Heart left ventricle (tissue), 16 donors: ENCODE data around the gene GABRR1. TPM values are rescaled to one million over a fixed set of nuclear protein-coding genes. Genes with fewer than 3 reads are reported as not detected.
"Not testable (repeated sequence)": the region's sequence is repeated elsewhere in the genome, so short reads cannot be mapped to it uniquely, and the experiment has no call there.

Source experiments
- ATAC-seq, 4 donors: fragments of 200-7000 bp; cut with Tn5 transposase; one replicate each; pipeline ENCODE4 v1.9.1; 2020 to 2022; ENCODE audit warnings: moderate library complexity in 4 of 4, mild to moderate bottlenecking in 3 of 4, moderate number of reproducible peaks in 1 of 4
- DNase-seq, 5 donors: peaks; one replicate each; pipeline ENCODE4 v3.0.0-alpha.2; 2020
- H3K27ac ChIP-seq, 12 donors: fragments of 200-600 bp; sonication (generic) in 4 of 12; one replicate each; pipeline versions ENCODE4 v1.5.0 to v1.8.0; 2016 to 2022; ENCODE audit warnings: mild to moderate bottlenecking in 2 of 12
- H3K27me3 ChIP-seq, 9 donors: fragments of 200-600 bp; sonication (generic) in 2 of 9; one replicate each; pipeline versions ENCODE4 v1.5.1 to v1.8.0; 2016 to 2022; ENCODE audit warnings: mild to moderate bottlenecking in 3 of 9
- H3K36me3 ChIP-seq, 9 donors: fragments of 200-600 bp; sonication (generic) in 2 of 9; one replicate each; pipeline versions ENCODE4 v1.5.0 to v1.8.0; 2018 to 2022; ENCODE audit warnings: mild to moderate bottlenecking in 2 of 9
- H3K4me1 ChIP-seq, 12 donors: fragments of 200-600 bp; sonication (generic) in 4 of 12; one replicate each; pipeline versions ENCODE4 v1.5.0 to v1.8.0; 2016 to 2022; ENCODE audit warnings: mild to moderate bottlenecking in 3 of 12
- H3K4me3 ChIP-seq, 12 donors: fragments of 200-600 bp; sonication (generic) in 4 of 12; one replicate each; pipeline versions ENCODE4 v1.5.0 to v1.8.0; 2017 to 2022; ENCODE audit warnings: mild to moderate bottlenecking in 9 of 12, moderate library complexity in 4 of 12
- H3K9me3 ChIP-seq, 12 donors: fragments of 200-600 bp; sonication (generic) in 4 of 12; one replicate each; pipeline versions ENCODE4 v1.5.0 to v1.8.0; 2016 to 2022; ENCODE audit warnings: mild to moderate bottlenecking in 1 of 12
- CTCF ChIP-seq, 12 donors: fragments of 200-600 bp; sonication (generic) in 4 of 12; IDR thresholded peaks; one replicate each; pipeline versions ENCODE4 v1.5.0 to v1.8.0; 2018 to 2022; ENCODE audit warnings: antibody characterized with exemption in 12 of 12, mild to moderate bottlenecking in 5 of 12
- POLR2A ChIP-seq, 2 donors: fragments of 450-650 bp; IDR thresholded peaks; one replicate each; pipeline ENCODE4 v1.6.1; 2017; ENCODE audit warnings: antibody characterized with exemption in 2 of 2, mild to moderate bottlenecking in 2 of 2, moderate library complexity in 2 of 2
- WGBS, 4 donors: extraction: QIAGEN DNeasy Blood & Tissue Kit in 2 of 4; methylation state at CpG; one replicate each; pipeline versions ENCODE4 v1.1.5 to v1.1.7; 2013 to 2018; 5-methylcytosine and 5-hydroxymethylcytosine counted together
- intact Hi-C, 10 donors: fragments of 100-400 bp; cut with DNase I; formaldehyde crosslinking; loops; one replicate each; pipeline versions ENCODE4 v1.11.1 to v1.14.2; 2022
- polyA plus RNA-seq, 2 donors: library from polyadenylated mRNA; stranded (reverse); fragments of 200-250 nt; gene quantifications; one replicate each; pipeline ENCODE4 v1.2.3, GENCODE V29; 2013
- total RNA-seq, 9 donors: library from RNA; depleted of rRNA in 2 of 9; stranded (reverse); fragments of >200 nt in 2 of 9; fragmentation: NEBNext Ultra II Directional in 3 of 9; extraction: Animal tissue kit (Norgen Biotek cat#: 25700) in 3 of 9; gene quantifications; one replicate each; pipeline versions ENCODE4 v1.1.0 to v1.2.4, GENCODE V29; 2016 to 2023
- donor health status: ischemic (EF 13 %, LVEDD 7.1; RV severe dilation, severe dysfunction).
- donor health status: healthy with polysubstance abuse.
- donor health status: DM: no; HTN: yes; CAD: no.
- donor health status: DM: no; HTN: no; CAD: no.
- donor health status: ischemic (EF 25% LVEDD 6.9; RV normal size, moderate dysfunction).
- donor health status: ischemic (EF 25% LVEDD 5.7; RV mildly dilated, moderate dysfunction).
- donor health status: healthy.
- donor health status: DM: yes; HTN: yes; CAD: no.
- donor health status: ischemic (EF 35%, LVEDD 5.7; RV mildly dilated, moderate dysfunction).
- donor health status: nonischemic (EF 11% LVEDD 7.7; RV severe dilation, severe dysfunction).
- donor health status: DM: yes; HTN: yes; CAD: no.
- donor health status: PGD.
- donor health status: ischemic (EF 29% LVEDD 5.4; RV normal size, mild dysfunction).
- donor health status: nonischemic (EF 23%, LVEDD 6.1; RV moderate dilation, normal function).

The GABRR1 gene
- total and polyA plus RNA-seq, 11 donors = not detected

DNA sequence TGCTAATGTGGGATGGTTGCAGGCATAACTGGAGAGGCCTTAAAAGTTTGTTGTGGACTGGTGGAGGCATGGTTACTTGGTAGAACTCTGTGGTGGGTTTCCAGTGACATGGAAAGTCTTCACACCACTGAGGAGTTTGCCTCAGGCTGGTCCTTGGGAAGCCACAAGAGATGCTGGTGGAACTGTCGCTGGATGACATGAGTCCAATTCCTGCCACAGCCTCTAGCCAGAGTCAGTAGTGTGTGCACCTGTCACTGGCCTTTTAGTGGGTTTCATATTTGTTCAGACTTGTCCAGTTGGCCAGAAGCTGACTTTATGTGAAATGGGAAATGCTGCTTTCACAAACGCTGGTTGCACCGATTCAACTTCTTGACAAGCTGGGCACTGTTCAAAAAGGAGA lies 85.6 kb downstream of the GABRR1 start:
- H3K27ac ChIP-seq = no peak overlapping the region
- 95 to 99% (median 97%) methylated on average over 3 of the region's 3 CpGs for WGBS, 4 donors
- TF ChIP-seq POLR2A (IDR thresholded peaks at IDR 0.05) = no peak
- no peak for TF ChIP-seq CTCF (IDR thresholded peaks at IDR 0.05)

GRCh38 chr6:89128256-89128671 lies 88.9 kb downstream of the GABRR1 start:
- not testable (repeated sequence) for DNase-seq, H3K27ac ChIP-seq, ATAC-seq, H3K36me3 ChIP-seq, H3K27me3 ChIP-seq, H3K4me1 ChIP-seq, H3K4me3 ChIP-seq
- intact Hi-C loops = loop anchor here in 1 of 10 donors (10.0 kb wide), 1 partner anchor 227 kb away; the partner anchor contains the start of gene UBE2J1
- WGBS, 4 donors = 62 to 82% (median 71%) methylated on average over 2 of the region's 2 CpGs
- H3K9me3 ChIP-seq = peaks cover 0 to 15% (median 2%) of the 10 kb centered on the region in 12 donors

More for the DNA sequence above, 85.6 kb downstream of the GABRR1 start:
- Histone ChIP-seq H3K36me3 (no peaks in the 10 kb centered on the region), H3K4me3 (no peak overlapping the region), H3K9me3 (peaks cover 0 to 15% (median 2%) of the 10 kb centered on the region in 12 donors), H3K4me1 (no peaks in the 10 kb centered on the region), H3K27me3 (no peaks in the 10 kb centered on the region)
- no peak for ATAC-seq
- intact Hi-C loops = no loop called here
- DNase-seq = no peak

Other genes starting within 250 kb of the GABRR1 start
- gene PNRC1, start 136.6 kb downstream of the GABRR1 start, total RNA-seq = 100 to 1,000 TPM; 141 to 280 (median 213) TPM
- gene PNRC1, start 136.6 kb downstream of the GABRR1 start, polyA plus RNA-seq = 10 to 100 TPM; 46.1 to 64.4 TPM
- under 1 TPM in 5 of 9 donors, not detected in 4; 0.14 to 0.48 (median 0.16) TPM for gene SRSF12, start 99.3 kb downstream of the GABRR1 start, total RNA-seq
- gene SRSF12, start 99.3 kb downstream of the GABRR1 start, polyA plus RNA-seq = under 1 TPM in 1 of 2 donors, not detected in 1; 0.28 TPM
- gene PM20D2, start 71.3 kb downstream of the GABRR1 start, total RNA-seq = 10 to 100 TPM in 5 of 9 donors, 1 to 10 TPM in 4; 6.0 to 22.9 (median 10.4) TPM
- gene PM20D2, start 71.3 kb downstream of the GABRR1 start, polyA plus RNA-seq = 1 to 10 TPM; 2.4 to 7.0 TPM
- gene GABRR2, start 97.9 kb upstream of the GABRR1 start, total RNA-seq = 1 to 10 TPM in 1 of 9 donors, under 1 TPM in 8; 0.20 to 1.1 (median 0.31) TPM
- gene GABRR2, start 97.9 kb upstream of the GABRR1 start, polyA plus RNA-seq = under 1 TPM; 0.30 to 0.46 TPM
- 10 to 100 TPM in 8 of 9 donors, 1 to 10 TPM in 1; 9.8 to 28.2 (median 15.2) TPM for gene UBE2J1, start 135.4 kb upstream of the GABRR1 start, total RNA-seq
- 10 to 100 TPM in 1 of 2 donors, 1 to 10 TPM in 1; 8.9 to 18.1 TPM for gene UBE2J1, start 135.4 kb upstream of the GABRR1 start, polyA plus RNA-seq
- gene RRAGD, start 194.9 kb upstream of the GABRR1 start, total RNA-seq = 100 to 1,000 TPM in 5 of 9 donors, 10 to 100 TPM in 4; 69.7 to 147 (median 102) TPM
- 10 to 100 TPM; 25.8 to 40.8 TPM for gene RRAGD, start 194.9 kb upstream of the GABRR1 start, polyA plus RNA-seq
- 10 to 100 TPM in 7 of 9 donors, 1 to 10 TPM in 2; 7.4 to 14.1 (median 11.3) TPM for gene ANKRD6, start 215.8 kb upstream of the GABRR1 start, total RNA-seq
- gene ANKRD6, start 215.8 kb upstream of the GABRR1 start, polyA plus RNA-seq = 1 to 10 TPM; 3.5 to 4.6 TPM